Neural progenitor cell (in vitro differentiated cells): Measurements from ENCODE around the gene GDI1. TPM values are rescaled to one million over a fixed set of nuclear protein-coding genes. Genes with fewer than 3 reads are reported as not detected.

Experiments used
- DNase-seq: peaks from one replicate; pipeline ENCODE4 v3.0.0-alpha.2; 2016; ENCODE audit warnings: low spot score
- H2AFZ ChIP-seq: fragments of 200-600 bp; sonication (generic); replicated peaks from 2 replicates; pipeline ENCODE4 v1.6.1; 2016; ENCODE audit warnings: antibody characterized with exemption
- H3F3A ChIP-seq: fragments of 200-600 bp; sonication (generic); 2 replicates; pipeline ENCODE4 v1.6.1; 2016; ENCODE audit warnings: antibody characterized with exemption, low read depth
- H3K27ac ChIP-seq: fragments of 200-600 bp; sonication (generic); 2 replicates; pipeline ENCODE4 v1.5.1; 2016; ENCODE audit warnings: mild to moderate bottlenecking
- H3K27me3 ChIP-seq: fragments of 200-600 bp; sonication (generic); 2 replicates; pipeline ENCODE4 v1.6.1; 2016; ENCODE audit warnings: mild to moderate bottlenecking, moderate library complexity
- H3K36me3 ChIP-seq: fragments of 200-600 bp; sonication (generic); 2 replicates; pipeline ENCODE4 v1.5.1; 2016
- H3K4me1 ChIP-seq: fragments of 200-600 bp; sonication (generic); 2 replicates; pipeline ENCODE4 v1.6.1; 2016; ENCODE audit warnings: mixed run types
- H3K4me2 ChIP-seq: fragments of 200-600 bp; sonication (generic); 2 replicates; pipeline ENCODE4 v1.6.1; 2016
- H3K4me3 ChIP-seq: fragments of 200-600 bp; sonication (generic); 2 replicates; pipeline ENCODE4 v1.5.1; 2016
- H3K79me2 ChIP-seq: fragments of 200-600 bp; sonication (generic); 2 replicates; pipeline ENCODE4 v1.6.1; 2016; ENCODE audit warnings: low read depth
- H3K9ac ChIP-seq: fragments of 200-600 bp; sonication (generic); 2 replicates; pipeline ENCODE4 v1.6.1; 2016
- H3K9me3 ChIP-seq: fragments of 200-600 bp; sonication (generic); 2 replicates; pipeline ENCODE4 v1.5.1; 2016; ENCODE audit warnings: low read depth
- H4K20me1 ChIP-seq: fragments of 200-600 bp; sonication (generic); 2 replicates; pipeline ENCODE4 v1.6.1; 2016; ENCODE audit warnings: low read depth
- H3K27ac Mint-ChIP-seq: 3 replicates; pipeline ENCODE4 v1.8.0; 2021; ENCODE audit warnings: mixed read lengths
- H3K27me3 Mint-ChIP-seq: 2 replicates; pipeline ENCODE4 v1.8.0; 2022; ENCODE audit warnings: low read depth, mild to moderate bottlenecking, inconsistent platforms, moderate library complexity, mixed read lengths; ENCODE audit not compliant: insufficient read depth
- H3K36me3 Mint-ChIP-seq: 3 replicates; pipeline ENCODE4 v1.8.0; 2021; ENCODE audit warnings: mixed read lengths
- H3K4me1 Mint-ChIP-seq: 3 replicates; pipeline ENCODE4 v1.8.0; 2021; ENCODE audit warnings: mixed read lengths
- H3K4me3 Mint-ChIP-seq: 3 replicates; pipeline ENCODE4 v1.8.0; 2021; ENCODE audit warnings: mild to moderate bottlenecking, moderate library complexity, mixed read lengths
- H3K9me3 Mint-ChIP-seq: 3 replicates; pipeline ENCODE4 v1.8.0; 2020; ENCODE audit warnings: mixed read lengths
- CTCF ChIP-seq: fragments of 200-600 bp; sonication (generic); IDR thresholded peaks from 2 replicates; pipeline ENCODE4 v1.5.1; 2017; ENCODE audit warnings: antibody characterized with exemption, mild to moderate bottlenecking
- EZH2 ChIP-seq: fragments of 200-600 bp; sonication (generic); IDR thresholded peaks from 2 replicates; pipeline ENCODE4 v1.6.1; 2017; ENCODE audit warnings: antibody characterized with exemption, mild to moderate bottlenecking, moderate library complexity
- EZH2phosphoT487 ChIP-seq: fragments of 200-600 bp; sonication (generic); IDR thresholded peaks from 2 replicates; pipeline ENCODE4 v1.6.1; 2017; ENCODE audit warnings: antibody characterized with exemption
- total RNA-seq: library from RNA; depleted of rRNA; stranded (reverse); fragments of >200 nt; gene quantifications from 2 replicates; pipeline ENCODE4 v1.2.3, GENCODE V29; 2015; ENCODE audit warnings: low replicate concordance

Gene GDI1
- total RNA-seq, 1 donor from 2014 or later: 119 TPM

- Mint-ChIP-seq H3K27ac (no peak overlapping the region), H3K4me1 (no peaks in the 10 kb centered on the region), H3K27me3 (no peaks in the 10 kb centered on the region), H3K36me3 (peaks cover 8% of the 10 kb centered on the region), H3K4me3 (no peak overlapping the region), H3K9me3 (peaks cover 9% of the 10 kb centered on the region)
- H3F3A ChIP-seq: no peaks in the 10 kb centered on the region
- H3K79me2 ChIP-seq: no peaks in the 10 kb centered on the region
- H3K27me3 ChIP-seq: no peaks in the 10 kb centered on the region
- H3K36me3 ChIP-seq: no peaks in the 10 kb centered on the region
- no peaks in the 10 kb centered on the region for H3K9me3 ChIP-seq
- no peak for DNase-seq
- no peak overlapping the region for H3K4me2 ChIP-seq
- H2AFZ ChIP-seq: no peak overlapping the region
- no peak overlapping the region for H3K9ac ChIP-seq
- H3K4me3 ChIP-seq: no peak overlapping the region
- TF ChIP-seq EZH2 (no peak), CTCF (no peak), EZH2phosphoT487 (no peak)
- no peaks in the 10 kb centered on the region for H4K20me1 ChIP-seq
- H3K4me1 ChIP-seq: no peaks in the 10 kb centered on the region
- no peak overlapping the region for H3K27ac ChIP-seq
These were observed 33.5 kb downstream of the GDI1 start for GRCh38 chrX:154470434-154470833.

- Histone ChIP-seq H3F3A (no peaks in the 10 kb centered on the region), H3K79me2 (no peaks in the 10 kb centered on the region), H3K9ac (no peak overlapping the region), H3K4me2 (no peak overlapping the region), H3K9me3 (no peaks in the 10 kb centered on the region), H3K36me3 (no peaks in the 10 kb centered on the region), H3K27ac (no peak overlapping the region), H2AFZ (no peak overlapping the region), H3K4me1 (no peaks in the 10 kb centered on the region), H3K27me3 (no peaks in the 10 kb centered on the region), H3K4me3 (no peak overlapping the region), H4K20me1 (no peaks in the 10 kb centered on the region)
- Mint-ChIP-seq H3K9me3 (peaks cover 13% of the 10 kb centered on the region), H3K4me3 (no peak overlapping the region), H3K4me1 (no peaks in the 10 kb centered on the region), H3K36me3 (peaks cover 11% of the 10 kb centered on the region), H3K27me3 (peaks cover 3% of the 10 kb centered on the region), H3K27ac (no peak overlapping the region)
- no peak for DNase-seq
- TF ChIP-seq EZH2 (no peak), CTCF (no peak), EZH2phosphoT487 (no peak)
These were observed 34.1 kb downstream of the GDI1 start for GRCh38 chrX:154470914-154471568.

GRCh38 chrX:154471839-154472684 is 35.1 kb downstream of the GDI1 start:
- Histone ChIP-seq H3K9me3 (no peaks in the 10 kb centered on the region), H3K4me2 (no peak overlapping the region), H3K27me3 (no peaks in the 10 kb centered on the region), H4K20me1 (no peaks in the 10 kb centered on the region), H3K4me1 (no peaks in the 10 kb centered on the region), H3F3A (no peaks in the 10 kb centered on the region), H2AFZ (no peak overlapping the region), H3K27ac (no peak overlapping the region), H3K4me3 (no peak overlapping the region), H3K79me2 (no peaks in the 10 kb centered on the region), H3K9ac (no peak overlapping the region), H3K36me3 (no peaks in the 10 kb centered on the region)
- Mint-ChIP-seq H3K27me3 (peaks cover 3% of the 10 kb centered on the region), H3K4me1 (no peaks in the 10 kb centered on the region), H3K36me3 (peaks cover 15% of the 10 kb centered on the region), H3K9me3 (peaks cover 19% of the 10 kb centered on the region), H3K4me3 (no peak overlapping the region), H3K27ac (no peak overlapping the region)
- TF ChIP-seq EZH2phosphoT487 (no peak), EZH2 (no peak), CTCF (no peak)
- no peak for DNase-seq
